Measurements from ENCODE around the gene C11orf68.

C11orf68 gene

GRCh38 chr11:65944191-65944590 is 25.3 kb upstream of the C11orf68 start:
- DNase-seq = no peak

DNA sequence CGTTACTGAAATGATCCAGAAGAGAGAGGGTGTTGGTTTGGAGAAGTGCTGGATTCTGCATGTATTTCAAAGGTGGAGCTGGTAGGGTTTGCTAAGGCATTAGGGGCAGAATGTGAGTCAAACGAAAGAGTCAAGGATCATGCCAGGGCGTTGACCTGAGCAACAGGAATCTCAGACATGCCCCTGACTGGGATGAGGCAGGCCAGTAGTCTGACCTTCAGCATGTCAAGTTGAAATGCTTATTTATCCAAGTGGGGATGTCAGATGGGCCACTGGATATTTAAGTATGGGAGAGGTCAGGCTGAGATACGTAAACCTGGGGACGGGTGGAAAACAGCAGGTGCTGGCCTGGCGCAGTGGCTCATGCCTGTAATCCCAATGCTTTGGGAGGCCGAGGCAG is 23.7 kb upstream of the C11orf68 start:
- DNase-seq = no peak

DNA sequence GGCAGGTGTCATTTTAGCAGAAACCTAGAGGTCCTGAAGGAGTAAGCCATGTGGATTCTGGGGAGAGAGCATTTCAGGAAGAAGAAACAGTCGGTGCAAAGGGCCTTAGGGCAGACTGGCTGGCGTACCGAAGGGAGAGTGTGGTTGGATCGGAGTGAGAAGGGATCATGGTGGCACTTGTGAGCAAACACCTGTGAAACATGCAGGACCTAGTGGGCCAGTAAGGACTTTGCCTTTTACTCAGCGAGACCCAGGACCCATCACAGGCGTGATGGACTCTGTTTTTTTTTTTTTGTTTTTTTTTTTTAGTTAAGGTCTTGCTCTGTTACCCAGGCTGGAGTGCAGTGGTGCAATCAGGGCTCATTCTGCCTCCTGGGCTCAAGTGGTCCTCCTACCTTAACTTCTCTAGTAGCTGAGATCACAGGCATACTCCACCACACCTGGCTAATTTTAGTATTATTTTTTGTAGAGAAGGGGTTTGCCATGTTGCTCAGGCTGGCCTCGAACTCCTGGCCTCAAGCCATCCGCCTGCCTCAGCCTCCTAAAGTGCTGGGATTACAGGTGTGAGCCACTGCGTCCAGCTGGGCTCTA is 23.0 kb upstream of the C11orf68 start:
- DNase-seq = no peak

GRCh38 chr11:65937766-65938165 is 18.9 kb upstream of the C11orf68 start:
- no peak for DNase-seq

- DNase-seq = no peak
These were observed 15.2 kb upstream of the C11orf68 start for GRCh38 chr11:65934014-65934413.

- no peak for DNase-seq
These were observed 13.7 kb upstream of the C11orf68 start for GRCh38 chr11:65932558-65932919.

DNA sequence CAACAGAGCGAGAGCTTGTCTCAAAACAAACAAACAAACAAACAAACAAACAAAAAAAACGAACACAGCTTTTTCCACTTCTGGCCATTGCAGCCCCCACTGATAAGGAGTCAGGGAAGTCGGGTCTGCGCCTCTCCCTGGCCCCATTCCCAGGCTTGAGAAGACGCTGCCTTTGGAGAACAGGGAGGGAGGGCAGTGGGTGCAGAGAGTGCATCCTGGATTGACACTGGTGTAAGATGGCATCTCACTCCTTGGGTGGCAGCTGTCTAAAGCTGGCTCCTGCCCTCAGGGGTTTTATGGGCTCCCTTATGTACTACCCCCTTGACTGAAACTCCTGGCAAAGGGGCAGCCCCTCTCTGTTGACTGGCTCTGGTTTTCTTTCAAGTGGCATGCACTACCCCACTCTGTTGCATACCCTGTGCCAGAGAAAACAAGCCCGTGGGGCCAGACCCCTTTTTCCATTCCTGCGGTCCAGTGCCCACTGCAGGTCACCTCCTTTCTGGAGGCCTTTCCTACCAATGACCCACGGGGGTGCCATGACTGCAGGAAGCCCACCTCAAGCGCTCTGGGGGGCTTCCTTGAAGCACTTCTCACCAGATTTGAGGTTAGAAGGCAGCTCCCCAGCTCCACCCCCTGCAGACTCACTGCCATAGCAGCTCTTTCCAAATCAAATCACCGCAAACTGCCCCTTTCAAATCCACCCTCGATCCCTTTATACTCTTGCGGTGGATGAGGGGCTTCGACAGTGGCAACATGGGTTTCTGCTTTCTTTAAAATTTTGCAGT is 13.1 kb upstream of the C11orf68 start:
- no peak for DNase-seq

DNA sequence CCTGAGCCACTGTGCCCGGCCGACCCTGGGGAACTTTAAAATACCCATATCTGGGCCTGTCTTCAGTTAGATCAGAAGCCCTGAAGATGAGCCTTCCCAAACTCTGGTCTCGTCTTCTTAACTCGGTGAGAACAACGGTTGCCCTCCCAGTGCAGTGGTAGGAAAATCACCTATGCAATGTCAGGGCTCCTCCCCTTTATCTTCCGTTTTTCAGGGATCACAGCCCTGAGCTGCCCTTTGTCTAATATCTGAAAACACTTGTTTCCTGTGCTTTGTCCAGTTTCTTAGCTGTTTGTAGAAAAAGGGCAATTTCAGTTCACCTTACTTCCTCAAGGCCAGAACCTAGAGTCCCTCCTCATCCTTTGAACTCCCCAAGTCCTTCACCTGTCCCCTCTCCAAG is 9.8 kb upstream of the C11orf68 start:
- DNase-seq = no peak

- peak; percentile 60 for DNase-seq
These were observed 9.1 kb upstream of the C11orf68 start for GRCh38 chr11:65927904-65928397.

DNA sequence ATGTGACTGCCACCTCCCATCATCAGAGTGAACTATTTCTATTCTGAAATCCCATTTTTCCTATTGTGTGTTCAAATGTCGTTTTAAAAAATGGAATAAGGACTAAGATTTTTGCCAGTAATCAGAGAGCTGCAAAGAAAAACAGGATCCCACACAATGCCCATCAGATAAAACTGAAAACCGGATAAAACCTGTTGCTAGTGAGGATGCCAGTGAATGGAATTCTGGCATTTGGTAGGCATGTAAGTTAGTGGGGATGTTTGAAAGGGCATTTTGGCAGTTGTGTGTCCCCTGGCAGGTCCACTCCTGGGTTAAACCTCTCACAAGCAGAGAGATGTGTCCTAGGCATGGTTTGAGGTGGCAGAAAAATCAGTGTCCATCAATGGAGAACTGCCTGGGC is 6.5 kb upstream of the C11orf68 start:
- no peak for DNase-seq

- no peak for DNase-seq
These were observed 3.7 kb upstream of the C11orf68 start for GRCh38 chr11:65922565-65922964.

DNA sequence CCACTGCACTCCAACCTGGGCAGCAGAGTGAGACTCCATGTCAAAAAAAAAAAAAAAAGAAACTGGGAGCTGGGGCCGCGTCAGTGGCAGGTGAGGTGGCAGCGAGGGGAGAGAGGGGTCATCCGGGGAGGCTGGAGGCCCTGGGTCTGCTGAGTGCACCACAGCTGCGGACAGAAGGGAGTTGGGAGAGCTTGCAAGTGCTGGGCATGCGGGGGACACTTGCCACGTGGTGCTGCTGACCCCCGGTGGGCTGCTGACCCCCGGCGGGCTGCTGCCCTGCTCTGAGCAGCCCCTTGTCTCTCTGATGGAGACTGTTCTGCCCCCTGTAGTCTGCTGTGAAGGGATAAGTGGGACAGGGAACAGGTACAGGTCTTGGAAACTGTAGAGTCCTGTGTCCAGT is 3.0 kb upstream of the C11orf68 start:
- DNase-seq = no peak

DNA sequence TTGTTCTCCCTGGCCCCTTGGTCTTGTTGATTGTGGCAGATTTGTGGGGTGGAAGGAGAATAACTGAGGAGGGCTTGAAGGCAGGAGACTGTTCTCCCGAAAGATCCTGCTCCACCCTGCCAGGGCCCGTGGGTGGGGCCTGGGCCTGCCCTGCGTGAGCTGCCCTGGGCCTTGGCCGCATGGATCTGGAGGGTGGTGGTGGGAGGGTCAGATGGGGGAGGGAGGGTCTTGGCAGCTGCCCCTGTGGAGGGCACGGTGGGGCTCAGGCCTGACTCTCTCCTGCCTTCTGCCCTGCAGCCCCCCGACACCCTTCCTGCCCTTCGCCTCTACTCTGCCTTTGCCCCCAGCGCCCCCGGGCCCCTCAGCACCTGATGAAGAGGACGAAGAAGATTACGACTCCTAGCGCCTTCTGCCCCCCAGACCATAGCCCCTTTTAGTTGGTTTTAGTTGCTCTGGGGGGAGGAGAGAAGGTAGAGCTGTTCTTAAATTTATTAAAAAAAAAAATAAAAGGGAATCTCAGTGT is 2.2 kb upstream of the C11orf68 start:
- DNase-seq = no peak

- no peak for DNase-seq
These were observed 1.5 kb upstream of the C11orf68 start for GRCh38 chr11:65920372-65920802.

DNA sequence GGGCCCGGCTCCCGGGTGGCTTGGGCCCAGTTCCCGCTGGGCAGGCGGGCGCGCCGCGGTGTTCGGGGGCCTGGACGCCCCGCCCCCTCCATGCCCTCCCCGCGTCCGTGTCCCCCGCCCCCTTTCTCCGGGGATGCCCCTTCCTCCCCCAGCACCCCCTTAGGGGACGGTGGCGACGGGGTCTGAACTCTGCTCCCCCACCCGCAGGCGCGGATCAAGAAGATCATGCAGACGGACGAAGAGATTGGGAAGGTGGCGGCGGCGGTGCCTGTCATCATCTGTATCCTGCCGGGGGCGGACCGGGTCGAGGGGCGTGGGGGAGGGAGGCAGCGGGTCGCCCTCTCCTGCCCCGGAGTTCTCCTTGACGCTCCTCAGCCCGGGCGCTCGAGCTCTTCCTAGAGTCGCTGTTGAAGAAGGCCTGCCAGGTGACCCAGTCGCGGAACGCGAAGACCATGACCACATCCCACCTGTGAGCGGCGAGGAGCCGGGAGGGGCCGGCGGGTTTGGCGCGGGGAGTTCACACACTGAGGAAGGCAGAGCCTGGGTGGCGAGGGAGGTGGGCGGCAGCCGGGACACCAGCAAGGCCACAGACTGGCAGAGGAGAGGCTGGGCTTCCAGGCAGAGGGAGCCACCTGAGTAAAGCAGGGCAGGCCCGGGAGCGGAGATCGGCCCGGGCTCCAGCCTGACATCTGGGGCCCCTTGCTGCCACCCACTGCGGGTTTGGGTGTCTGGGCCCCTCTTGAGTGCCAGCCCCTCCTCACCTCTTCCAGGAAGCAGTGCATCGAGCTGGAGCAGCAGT is 910 bp upstream of the C11orf68 start:
- no peak for DNase-seq

GRCh38 chr11:65919141-65919572 is 295 bp upstream of the C11orf68 start, which contains the start of gene DRAP1:
Gene DRAP1 (plus strand): TSS chr11:65919426. CDS start chr11:65919502, 76 bp downstream.
- peak; percentile 96 for DNase-seq

DNA sequence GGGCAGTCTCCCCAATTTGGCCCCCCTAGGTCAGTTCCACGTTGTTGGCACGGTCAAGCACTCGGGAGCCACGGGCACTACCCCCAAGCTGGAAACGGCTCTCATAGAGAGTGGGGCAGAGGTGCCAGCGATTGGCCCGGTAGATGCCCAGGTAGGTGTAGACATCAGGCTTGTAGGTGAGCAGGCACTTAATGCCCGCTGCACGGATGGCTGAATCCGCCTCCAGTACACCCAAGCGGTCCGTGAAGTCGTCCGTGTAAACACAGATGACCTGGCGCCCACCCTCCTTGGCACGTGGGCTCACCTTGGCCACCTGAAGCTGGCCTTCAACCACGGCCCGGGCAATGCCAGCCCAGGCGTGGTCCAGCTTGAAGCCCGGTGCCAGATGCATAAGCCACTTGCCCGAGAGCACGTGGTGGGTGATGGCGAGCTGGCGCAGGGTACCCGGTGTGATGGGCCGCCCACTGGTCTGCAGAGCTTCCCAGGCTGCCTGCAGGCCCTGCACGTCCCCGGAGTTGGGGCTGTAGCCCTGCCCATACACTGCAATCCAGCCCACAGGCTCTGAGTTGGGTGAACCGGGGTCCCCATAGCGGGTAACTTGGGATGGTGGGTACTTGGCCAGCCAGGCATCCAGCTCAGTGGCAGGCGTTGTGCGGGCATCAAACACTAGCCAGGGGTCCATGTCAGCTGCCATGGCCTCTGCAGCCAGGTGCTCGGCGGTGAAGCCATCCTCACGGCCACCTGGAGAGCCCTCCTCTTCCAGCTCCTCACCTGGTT is 1.2 kb downstream of the C11orf68 start:
- no peak for DNase-seq

DNA sequence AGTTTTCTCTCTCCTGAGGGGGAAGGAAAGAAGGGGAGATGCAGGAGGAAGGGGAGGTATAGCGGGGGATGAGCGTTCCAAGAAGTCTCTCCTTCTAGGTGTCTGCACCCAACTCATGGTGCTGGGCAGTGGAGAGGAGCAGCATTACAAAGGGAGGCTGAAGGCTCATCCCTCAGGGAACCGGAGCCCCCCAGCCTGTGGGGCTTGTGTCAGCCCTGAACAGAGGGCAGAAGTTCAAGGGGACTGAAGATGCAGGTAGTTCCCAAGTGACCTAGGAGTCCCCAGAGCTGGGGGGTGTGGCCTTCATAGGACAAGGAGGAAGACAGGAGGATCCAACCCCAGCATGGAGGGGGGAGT is 1.8 kb downstream of the C11orf68 start:
- DNase-seq = no peak

- DNase-seq = no peak
These were observed 2.5 kb downstream of the C11orf68 start for GRCh38 chr11:65916391-65916790.

DNA sequence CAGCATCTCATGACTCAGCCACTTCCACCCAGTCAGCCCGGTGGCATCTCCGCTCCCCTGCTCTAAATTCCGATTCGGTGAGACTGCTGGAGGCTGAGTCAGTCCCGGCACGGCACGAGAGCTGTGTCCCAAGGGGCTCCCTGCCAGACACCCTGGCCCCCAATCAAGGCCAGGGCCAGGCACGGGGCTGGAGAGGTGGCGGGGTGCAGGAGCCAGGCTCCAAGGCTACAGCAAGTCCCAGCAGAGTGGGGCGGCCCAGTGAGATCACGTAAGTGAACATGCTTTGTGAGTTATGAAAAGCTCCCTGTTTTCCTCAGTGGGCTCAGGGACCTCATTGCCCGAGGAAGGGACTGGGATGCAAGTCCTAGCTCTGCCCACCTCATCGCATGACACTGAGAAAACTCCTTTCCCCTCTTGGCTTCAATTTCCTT is 3.0 kb downstream of the C11orf68 start:
- DNase-seq = no peak

DNA sequence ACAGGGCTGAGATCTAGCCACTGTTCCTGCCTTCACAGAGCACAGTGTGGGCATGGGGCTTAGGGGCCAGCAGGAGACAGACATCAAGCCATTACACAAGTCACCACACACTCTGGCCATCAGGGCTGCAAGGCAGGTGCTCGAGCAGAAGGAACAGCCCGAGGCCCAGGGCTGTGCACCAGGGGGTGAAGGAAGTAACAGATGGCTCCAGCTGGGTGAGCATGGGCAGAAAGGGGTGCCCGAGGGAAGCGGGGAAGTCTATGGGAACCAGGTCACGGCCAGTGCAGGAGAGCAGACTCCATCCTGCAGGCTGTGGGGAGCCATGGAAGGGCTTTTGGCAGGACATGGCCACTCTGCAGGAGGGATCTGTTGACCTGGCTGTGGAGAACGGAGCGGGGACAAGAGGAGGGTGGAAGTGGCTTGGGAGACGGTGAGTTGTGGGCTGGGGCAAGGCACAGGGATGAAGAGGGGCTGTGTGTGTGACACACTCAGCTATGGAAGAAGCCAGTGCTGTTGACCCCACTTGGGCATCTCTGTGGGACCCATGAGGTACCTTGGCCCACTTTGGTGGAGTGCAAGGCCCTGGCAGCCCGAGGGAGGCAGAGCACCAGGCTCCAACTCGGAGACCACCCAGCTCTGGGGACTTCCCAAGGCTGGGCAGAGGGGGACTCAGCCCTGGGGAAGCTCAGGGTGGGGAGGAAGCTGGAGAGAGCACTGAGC is 3.6 kb downstream of the C11orf68 start:
- DNase-seq = no peak

GRCh38 chr11:65912845-65913244 is 6.0 kb downstream of the C11orf68 start:
- DNase-seq = no peak

Measured in activated CD4-positive, CD25-positive, alpha-beta regulatory T cell treated with anti-CD3 and anti-CD28 coated beads, Interleukin-2, amount 50 U/mL, for 72 hours (primary cell).